Measurements from ENCODE around the gene MCM9.

MCM9 gene

DNA sequence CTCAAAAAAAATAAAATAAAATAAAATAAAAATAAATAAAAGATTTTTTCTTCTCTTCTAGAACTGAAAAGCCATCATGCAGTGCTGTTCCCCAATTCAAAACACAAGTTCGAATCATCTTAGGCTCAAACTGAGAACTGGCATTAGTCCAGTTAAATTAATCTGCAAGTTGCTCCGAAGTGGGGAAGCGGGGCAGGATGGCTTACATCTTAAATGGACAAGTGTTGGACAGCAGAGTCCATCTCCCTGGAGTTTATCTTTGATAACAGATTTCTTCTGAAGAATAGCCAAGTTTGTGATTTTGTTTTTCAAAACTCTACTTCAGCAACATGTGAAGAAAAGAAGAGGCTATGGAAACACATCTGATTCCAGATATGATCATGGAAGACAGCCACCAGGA, 152.3 kb downstream of the MCM9 start:
- Histone ChIP-seq H3K36me3 (no peaks in the 10 kb centered on the region), H3K9me3 (no peaks in the 10 kb centered on the region), H3K27ac (no peak overlapping the region), H3K4me1 (ENCODE audit: control insufficient read depth in 1 of 2, insufficient read depth in 1 of 2, low read depth in 1 of 2, low read length in 1 of 2) (peaks cover 0 to 7% of the 10 kb centered on the region in 2 experiments), H3K4me3 (ENCODE audit: low read depth in 1 of 2, low read length in 1 of 2) (no peak overlapping the region), H3K27me3 (no peaks in the 10 kb centered on the region)
- no peak for TF ChIP-seq CTCF (IDR thresholded peaks at IDR 0.05)

DNA sequence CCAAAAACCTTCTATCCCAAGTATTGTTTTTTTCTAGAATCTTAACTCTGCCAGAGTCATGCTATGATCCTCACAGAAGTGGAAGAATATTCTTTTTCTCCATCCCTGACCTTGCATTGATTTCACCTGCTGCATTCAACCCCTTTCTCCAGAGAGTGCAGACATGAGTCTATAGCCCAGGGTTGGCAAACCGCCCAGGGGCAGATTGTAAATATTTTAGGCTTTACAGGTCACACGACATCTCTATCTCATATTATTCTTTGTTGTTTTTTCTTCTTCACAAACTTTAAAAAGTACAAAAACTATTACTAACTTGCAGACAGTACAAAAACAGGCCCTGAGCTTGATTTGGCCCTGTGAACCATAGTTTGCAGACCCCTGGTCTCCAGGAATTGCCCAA, 153.1 kb downstream of the MCM9 start:
- Histone ChIP-seq H3K36me3 (no peaks in the 10 kb centered on the region), H3K4me1 (ENCODE audit: control insufficient read depth in 1 of 2, insufficient read depth in 1 of 2, low read depth in 1 of 2, low read length in 1 of 2) (peaks cover 0 to 7% of the 10 kb centered on the region in 2 experiments), H3K4me3 (ENCODE audit: low read depth in 1 of 2, low read length in 1 of 2) (no peak overlapping the region), H3K27ac (no peak overlapping the region), H3K27me3 (no peaks in the 10 kb centered on the region), H3K9me3 (no peaks in the 10 kb centered on the region)
- no peak for TF ChIP-seq CTCF (IDR thresholded peaks at IDR 0.05)

- Histone ChIP-seq H3K4me3 (ENCODE audit: low read depth in 1 of 2, low read length in 1 of 2) (no peak overlapping the region), H3K27ac (peak overlapping the region; percentile 9)
These were observed 154.3 kb downstream of the MCM9 start for GRCh38 chr6:118780668-118781067.

GRCh38 chr6:118776607-118777549, 158.1 kb downstream of the MCM9 start:
- Histone ChIP-seq H3K9me3 (no peaks in the 10 kb centered on the region), H3K36me3 (no peaks in the 10 kb centered on the region), H3K4me3 (ENCODE audit: low read depth in 1 of 2, low read length in 1 of 2) (no peak overlapping the region), H3K27ac (no peak overlapping the region), H3K27me3 (no peaks in the 10 kb centered on the region), H3K4me1 (ENCODE audit: control insufficient read depth in 1 of 2, insufficient read depth in 1 of 2, low read depth in 1 of 2, low read length in 1 of 2) (peaks cover 0 to 16% of the 10 kb centered on the region in 2 experiments)
- peak; percentile 75 for TF ChIP-seq CTCF (IDR thresholded peaks at IDR 0.05)

More at GRCh38 chr6:118780668-118781067, 154.3 kb downstream of the MCM9 start:
- H3K9me3 ChIP-seq: no peaks in the 10 kb centered on the region
- peaks cover 0 to 16% of the 10 kb centered on the region in 2 experiments for H3K4me1 ChIP-seq (ENCODE audit: control insufficient read depth in 1 of 2, insufficient read depth in 1 of 2, low read depth in 1 of 2, low read length in 1 of 2)
- no peaks in the 10 kb centered on the region for H3K27me3 ChIP-seq
- no peak for TF ChIP-seq CTCF (IDR thresholded peaks at IDR 0.05)
- no peaks in the 10 kb centered on the region for H3K36me3 ChIP-seq

GRCh38 chr6:118775381-118775780, 159.6 kb downstream of the MCM9 start:
- no peaks in the 10 kb centered on the region for H3K9me3 ChIP-seq
- no peak overlapping the region for H3K4me3 ChIP-seq (ENCODE audit: low read depth in 1 of 2, low read length in 1 of 2)
- peaks cover 12 to 20% of the 10 kb centered on the region in 2 experiments for H3K4me1 ChIP-seq (ENCODE audit: control insufficient read depth in 1 of 2, insufficient read depth in 1 of 2, low read depth in 1 of 2, low read length in 1 of 2)
- H3K36me3 ChIP-seq: no peaks in the 10 kb centered on the region
- H3K27ac ChIP-seq: no peak overlapping the region
- TF ChIP-seq CTCF (IDR thresholded peaks at IDR 0.05): no peak
- no peaks in the 10 kb centered on the region for H3K27me3 ChIP-seq
